Measurements from ENCODE around the gene FYB1.
"Not testable (repeated sequence)": the region's sequence is repeated elsewhere in the genome, so short reads cannot be mapped to it uniquely, and the experiment has no call there.

FYB1 gene

GRCh38 chr5:39185761-39186160 is 33.6 kb downstream of the FYB1 start (continued):
- no peak for TF ChIP-seq TSHZ2 (CRISPR knock-in tag; IDR thresholded peaks at IDR 0.05)
- TF ChIP-seq, protein P1, sequence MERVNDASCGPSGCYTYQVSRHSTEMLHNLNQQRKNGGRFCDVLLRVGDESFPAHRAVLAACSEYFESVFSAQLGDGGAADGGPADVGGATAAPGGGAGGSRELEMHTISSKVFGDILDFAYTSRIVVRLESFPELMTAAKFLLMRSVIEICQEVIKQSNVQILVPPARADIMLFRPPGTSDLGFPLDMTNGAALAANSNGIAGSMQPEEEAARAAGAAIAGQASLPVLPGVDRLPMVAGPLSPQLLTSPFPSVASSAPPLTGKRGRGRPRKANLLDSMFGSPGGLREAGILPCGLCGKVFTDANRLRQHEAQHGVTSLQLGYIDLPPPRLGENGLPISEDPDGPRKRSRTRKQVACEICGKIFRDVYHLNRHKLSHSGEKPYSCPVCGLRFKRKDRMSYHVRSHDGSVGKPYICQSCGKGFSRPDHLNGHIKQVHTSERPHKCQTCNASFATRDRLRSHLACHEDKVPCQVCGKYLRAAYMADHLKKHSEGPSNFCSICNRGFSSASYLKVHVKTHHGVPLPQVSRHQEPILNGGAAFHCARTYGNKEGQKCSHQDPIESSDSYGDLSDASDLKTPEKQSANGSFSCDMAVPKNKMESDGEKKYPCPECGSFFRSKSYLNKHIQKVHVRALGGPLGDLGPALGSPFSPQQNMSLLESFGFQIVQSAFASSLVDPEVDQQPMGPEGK (CRISPR knock-in tag; IDR thresholded peaks at IDR 0.05; ENCODE audit: borderline replicate concordance), result no peak
- no peak for TF ChIP-seq GLIS3 (CRISPR knock-in tag; IDR thresholded peaks at IDR 0.05)

DNA sequence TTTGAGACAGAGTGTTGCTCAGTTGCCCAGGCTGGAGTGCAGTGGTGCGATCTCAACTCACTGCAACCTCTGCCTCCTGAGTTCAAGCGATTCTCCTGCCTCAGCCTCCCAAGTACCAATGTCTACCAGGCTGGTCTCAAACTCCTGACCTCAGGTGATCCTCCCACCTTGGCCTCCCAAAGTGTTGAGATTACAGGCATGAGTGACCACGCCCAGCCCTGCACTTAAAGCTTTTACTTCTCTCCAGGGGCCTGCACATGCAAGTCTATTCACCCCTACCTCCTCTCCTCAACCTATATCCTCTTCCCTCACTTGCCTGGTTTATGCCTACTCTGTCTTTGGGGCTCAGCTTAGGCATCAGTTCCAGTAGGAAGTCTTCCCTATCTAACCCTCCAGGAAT is 39.8 kb downstream of the FYB1 start:
- not testable (repeated sequence) for ATAC-seq

GRCh38 chr5:39178861-39179260 is 40.5 kb downstream of the FYB1 start:
- no peak for ATAC-seq

GRCh38 chr5:39178171-39178570 is 41.2 kb downstream of the FYB1 start:
- no peak for ATAC-seq
- TF ChIP-seq ESRRG (CRISPR knock-in tag; IDR thresholded peaks at IDR 0.05) (no peak), OSR1 (CRISPR knock-in tag; IDR thresholded peaks at IDR 0.05) (no peak), ARNTL (CRISPR knock-in tag; IDR thresholded peaks at IDR 0.05; ENCODE audit: borderline replicate concordance, low read depth) (no peak), ZNF8 (CRISPR knock-in tag; IDR thresholded peaks at IDR 0.05) (no peak), ZC3H10 (CRISPR knock-in tag; IDR thresholded peaks at IDR 0.05) (no peak), TSHZ2 (CRISPR knock-in tag; IDR thresholded peaks at IDR 0.05) (no peak), CSDC2 (CRISPR knock-in tag; IDR thresholded peaks at IDR 0.05) (no peak), ZNF70 (CRISPR knock-in tag; IDR thresholded peaks at IDR 0.05) (no peak), BACH2 (CRISPR knock-in tag; IDR thresholded peaks at IDR 0.05; ENCODE audit: borderline replicate concordance) (no peak), GLIS3 (CRISPR knock-in tag; IDR thresholded peaks at IDR 0.05) (no peak), ISL1 (CRISPR knock-in tag; IDR thresholded peaks at IDR 0.05) (no peak), ZFP30 (CRISPR knock-in tag; IDR thresholded peaks at IDR 0.05) (no peak), ZNF565 (CRISPR knock-in tag; conservative IDR thresholded peaks at IDR 0.05; ENCODE audit: low read depth) (no peak)
- TF ChIP-seq, protein P2, sequence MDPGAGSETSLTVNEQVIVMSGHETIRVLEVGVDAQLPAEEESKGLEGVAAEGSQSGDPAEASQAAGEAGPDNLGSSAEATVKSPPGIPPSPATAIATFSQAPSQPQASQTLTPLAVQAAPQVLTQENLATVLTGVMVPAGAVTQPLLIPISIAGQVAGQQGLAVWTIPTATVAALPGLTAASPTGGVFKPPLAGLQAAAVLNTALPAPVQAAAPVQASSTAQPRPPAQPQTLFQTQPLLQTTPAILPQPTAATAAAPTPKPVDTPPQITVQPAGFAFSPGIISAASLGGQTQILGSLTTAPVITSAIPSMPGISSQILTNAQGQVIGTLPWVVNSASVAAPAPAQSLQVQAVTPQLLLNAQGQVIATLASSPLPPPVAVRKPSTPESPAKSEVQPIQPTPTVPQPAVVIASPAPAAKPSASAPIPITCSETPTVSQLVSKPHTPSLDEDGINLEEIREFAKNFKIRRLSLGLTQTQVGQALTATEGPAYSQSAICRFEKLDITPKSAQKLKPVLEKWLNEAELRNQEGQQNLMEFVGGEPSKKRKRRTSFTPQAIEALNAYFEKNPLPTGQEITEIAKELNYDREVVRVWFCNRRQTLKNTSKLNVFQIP (CRISPR knock-in tag; IDR thresholded peaks at IDR 0.05; ENCODE audit: borderline replicate concordance, low read depth), result no peak

More at GRCh38 chr5:39178861-39179260, 40.5 kb downstream of the FYB1 start:
- TF ChIP-seq, protein P1 (CRISPR knock-in tag; IDR thresholded peaks at IDR 0.05; ENCODE audit: borderline replicate concordance), result no peak
- TF ChIP-seq RARB (CRISPR knock-in tag; IDR thresholded peaks at IDR 0.05) (no peak), ARNTL (CRISPR knock-in tag; IDR thresholded peaks at IDR 0.05; ENCODE audit: borderline replicate concordance, low read depth) (no peak), TSHZ2 (CRISPR knock-in tag; IDR thresholded peaks at IDR 0.05) (no peak), ISL1 (CRISPR knock-in tag; IDR thresholded peaks at IDR 0.05) (no peak), OSR1 (CRISPR knock-in tag; IDR thresholded peaks at IDR 0.05) (no peak), ZNF8 (CRISPR knock-in tag; IDR thresholded peaks at IDR 0.05) (no peak), BACH2 (CRISPR knock-in tag; IDR thresholded peaks at IDR 0.05; ENCODE audit: borderline replicate concordance) (no peak), ZFP30 (CRISPR knock-in tag; IDR thresholded peaks at IDR 0.05) (no peak), ZNF70 (CRISPR knock-in tag; IDR thresholded peaks at IDR 0.05) (no peak), TCF4 (CRISPR knock-in tag; IDR thresholded peaks at IDR 0.05; ENCODE audit: borderline replicate concordance) (no peak)
